Measurements from ENCODE around the gene PTPRS. TPM values are rescaled to one million over a fixed set of nuclear protein-coding genes. Genes with fewer than 3 reads are reported as not detected.

PTPRS gene
- total and polyA plus RNA-seq, 2 of the 8 experiments (the other 6 are each of a cell fraction or from before 2014, with no cell fraction given), result 96.8 to 223 TPM

GRCh38 chr19:5357584-5357983 is 17.0 kb upstream of the PTPRS start (continued):
- no peak for TF ChIP-seq ATF3 (IDR thresholded peaks at IDR 0.05; ENCODE audit: insufficient read depth, low read depth, low read length)
- no peak for TF ChIP-seq SP4 (IDR thresholded peaks at IDR 0.05; ENCODE audit: low read length)
- no peak for TF ChIP-seq CEBPB (IDR thresholded peaks at IDR 0.05; ENCODE audit: low read depth, low read length)

Data from H1 (cell line).